HUES64 (cell line): ENCODE data around the gene SPI1.

Experiments used
- H3K27ac ChIP-seq: 2 replicates; pipeline ENCODE4 v1.7.0; 2013; ENCODE audit warnings: low read depth, low read length, inconsistent platforms
- H3K27me3 ChIP-seq: 2 replicates; pipeline ENCODE4 v1.6.1; 2013; ENCODE audit warnings: mild to moderate bottlenecking, low read length; ENCODE audit not compliant: insufficient read depth
- H3K36me3 ChIP-seq: 2 replicates; pipeline ENCODE4 v1.6.1; 2013; ENCODE audit warnings: mild to moderate bottlenecking, low read length; ENCODE audit not compliant: insufficient read depth
- H3K4me1 ChIP-seq: 2 replicates; pipeline ENCODE4 v1.6.1; 2013; ENCODE audit warnings: mild to moderate bottlenecking, low read length, moderate library complexity; ENCODE audit not compliant: insufficient read depth
- H3K4me3 ChIP-seq: 2 replicates; pipeline ENCODE4 v1.5.1; 2013; ENCODE audit warnings: mild to moderate bottlenecking, low read length, moderate library complexity
- H3K9ac ChIP-seq: 2 replicates; pipeline ENCODE4 v1.6.1; 2013; ENCODE audit warnings: mild to moderate bottlenecking, low read depth, low read length
- H3K9me3 ChIP-seq: 2 replicates; pipeline ENCODE4 v1.6.1; 2013; ENCODE audit warnings: low read depth, low read length; ENCODE audit not compliant: insufficient read depth
- WGBS: fragments of 150-250, 120-280 bp; methylation state at CpG from one replicate; pipeline ENCODE4 v1.1.7; 2013; ENCODE audit warnings: missing lambda C conversion rate; 5-methylcytosine and 5-hydroxymethylcytosine counted together

SPI1 gene

GRCh38 chr11:47391711-47392432, 13.5 kb upstream of the SPI1 start:
- H3K36me3 ChIP-seq: no peaks in the 10 kb centered on the region
- no peaks in the 10 kb centered on the region for H3K27me3 ChIP-seq
- no peaks in the 10 kb centered on the region for H3K9me3 ChIP-seq
- no peak overlapping the region for H3K9ac ChIP-seq
- no peak overlapping the region for H3K4me3 ChIP-seq
- no peaks in the 10 kb centered on the region for H3K4me1 ChIP-seq
- H3K27ac ChIP-seq: no peak overlapping the region
- WGBS: 94% methylated on average over 16 of the region's 16 CpGs

GRCh38 chr11:47391077-47391583, 12.8 kb upstream of the SPI1 start:
- Histone ChIP-seq H3K27ac (no peak overlapping the region), H3K4me1 (no peaks in the 10 kb centered on the region), H3K9ac (no peak overlapping the region)

GRCh38 chr11:47390422-47390760, 12.0 kb upstream of the SPI1 start:
- Histone ChIP-seq H3K4me1 (no peaks in the 10 kb centered on the region), H3K27me3 (no peaks in the 10 kb centered on the region), H3K9me3 (no peaks in the 10 kb centered on the region), H3K4me3 (no peak overlapping the region), H3K27ac (no peak overlapping the region), H3K9ac (no peak overlapping the region), H3K36me3 (no peaks in the 10 kb centered on the region)
- WGBS: 95% methylated on average over 6 of the region's 6 CpGs

More at GRCh38 chr11:47391077-47391583, 12.8 kb upstream of the SPI1 start:
- H3K27me3 ChIP-seq: no peaks in the 10 kb centered on the region
- 88% methylated on average over 11 of the region's 11 CpGs for WGBS
- no peaks in the 10 kb centered on the region for H3K36me3 ChIP-seq
- no peaks in the 10 kb centered on the region for H3K9me3 ChIP-seq
- H3K4me3 ChIP-seq: no peak overlapping the region

- H3K4me3 ChIP-seq: no peak overlapping the region
- WGBS: 94% methylated on average over 17 of the region's 17 CpGs
These were observed 11.5 kb upstream of the SPI1 start for GRCh38 chr11:47389577-47390421.

GRCh38 chr11:47388697-47389576, 10.6 kb upstream of the SPI1 start:
- Histone ChIP-seq H3K27me3 (no peaks in the 10 kb centered on the region), H3K9me3 (no peaks in the 10 kb centered on the region), H3K4me1 (no peaks in the 10 kb centered on the region), H3K9ac (no peak overlapping the region), H3K27ac (no peak overlapping the region), H3K36me3 (no peaks in the 10 kb centered on the region), H3K4me3 (no peak overlapping the region)
- WGBS: 92% methylated on average over 28 of the region's 28 CpGs

More at GRCh38 chr11:47389577-47390421, 11.5 kb upstream of the SPI1 start:
- Histone ChIP-seq H3K27ac (no peak overlapping the region), H3K9ac (no peak overlapping the region), H3K9me3 (no peaks in the 10 kb centered on the region), H3K36me3 (no peaks in the 10 kb centered on the region), H3K4me1 (no peaks in the 10 kb centered on the region), H3K27me3 (no peaks in the 10 kb centered on the region)

- no peak overlapping the region for H3K9ac ChIP-seq
- H3K9me3 ChIP-seq: no peaks in the 10 kb centered on the region
- no peak overlapping the region for H3K4me3 ChIP-seq
- H3K4me1 ChIP-seq: no peaks in the 10 kb centered on the region
- WGBS: 81% methylated on average over 13 of the region's 13 CpGs
- H3K36me3 ChIP-seq: no peaks in the 10 kb centered on the region
- H3K27ac ChIP-seq: no peak overlapping the region
- H3K27me3 ChIP-seq: no peaks in the 10 kb centered on the region
These were observed 9.8 kb upstream of the SPI1 start for GRCh38 chr11:47387944-47388696.

GRCh38 chr11:47384498-47384897, 6.2 kb upstream of the SPI1 start:
- H3K27ac ChIP-seq: no peak overlapping the region
- 97% methylated on average over 3 of the region's 4 CpGs for WGBS

GRCh38 chr11:47383071-47383470, 4.7 kb upstream of the SPI1 start:
- Histone ChIP-seq H3K9ac (no peak overlapping the region), H3K9me3 (no peaks in the 10 kb centered on the region), H3K36me3 (no peaks in the 10 kb centered on the region), H3K4me1 (0 out of 2 replicates have a peak, but pooled peaks cover 4% of the 10 kb centered on the region), H3K27me3 (no peaks in the 10 kb centered on the region), H3K27ac (no peak overlapping the region), H3K4me3 (no peak overlapping the region)
- 76% methylated on average over 4 of the region's 4 CpGs for WGBS

More at GRCh38 chr11:47384498-47384897, 6.2 kb upstream of the SPI1 start:
- Histone ChIP-seq H3K9me3 (no peaks in the 10 kb centered on the region), H3K4me1 (no peaks in the 10 kb centered on the region), H3K4me3 (no peak overlapping the region), H3K9ac (no peak overlapping the region), H3K27me3 (no peaks in the 10 kb centered on the region), H3K36me3 (no peaks in the 10 kb centered on the region)

GRCh38 chr11:47380078-47380477, 1.7 kb upstream of the SPI1 start:
- H3K4me3 ChIP-seq: no peak overlapping the region
- H3K4me1 ChIP-seq: peaks cover 4% of the 10 kb centered on the region; the same call in 1 of the 2 replicates
- no peak overlapping the region for H3K9ac ChIP-seq
- 98% methylated on average over 2 of the region's 2 CpGs for WGBS
- no peaks in the 10 kb centered on the region for H3K9me3 ChIP-seq
- no peak overlapping the region for H3K27ac ChIP-seq
- H3K36me3 ChIP-seq: no peaks in the 10 kb centered on the region
- H3K27me3 ChIP-seq: no peaks in the 10 kb centered on the region

- Histone ChIP-seq H3K9ac (no peak overlapping the region), H3K9me3 (no peaks in the 10 kb centered on the region), H3K4me1 (peaks cover 7% of the 10 kb centered on the region; the same call in 1 of the 2 replicates), H3K27ac (no peak overlapping the region), H3K36me3 (no peaks in the 10 kb centered on the region), H3K4me3 (no peak overlapping the region), H3K27me3 (no peaks in the 10 kb centered on the region)
- whole genome bisulfite sequencing: 91% methylated on average over 2 of the region's 2 CpGs
These were observed 970 bp upstream of the SPI1 start for GRCh38 chr11:47379317-47379716.
